ENCODE measurements around the gene DOK7.

DNA sequence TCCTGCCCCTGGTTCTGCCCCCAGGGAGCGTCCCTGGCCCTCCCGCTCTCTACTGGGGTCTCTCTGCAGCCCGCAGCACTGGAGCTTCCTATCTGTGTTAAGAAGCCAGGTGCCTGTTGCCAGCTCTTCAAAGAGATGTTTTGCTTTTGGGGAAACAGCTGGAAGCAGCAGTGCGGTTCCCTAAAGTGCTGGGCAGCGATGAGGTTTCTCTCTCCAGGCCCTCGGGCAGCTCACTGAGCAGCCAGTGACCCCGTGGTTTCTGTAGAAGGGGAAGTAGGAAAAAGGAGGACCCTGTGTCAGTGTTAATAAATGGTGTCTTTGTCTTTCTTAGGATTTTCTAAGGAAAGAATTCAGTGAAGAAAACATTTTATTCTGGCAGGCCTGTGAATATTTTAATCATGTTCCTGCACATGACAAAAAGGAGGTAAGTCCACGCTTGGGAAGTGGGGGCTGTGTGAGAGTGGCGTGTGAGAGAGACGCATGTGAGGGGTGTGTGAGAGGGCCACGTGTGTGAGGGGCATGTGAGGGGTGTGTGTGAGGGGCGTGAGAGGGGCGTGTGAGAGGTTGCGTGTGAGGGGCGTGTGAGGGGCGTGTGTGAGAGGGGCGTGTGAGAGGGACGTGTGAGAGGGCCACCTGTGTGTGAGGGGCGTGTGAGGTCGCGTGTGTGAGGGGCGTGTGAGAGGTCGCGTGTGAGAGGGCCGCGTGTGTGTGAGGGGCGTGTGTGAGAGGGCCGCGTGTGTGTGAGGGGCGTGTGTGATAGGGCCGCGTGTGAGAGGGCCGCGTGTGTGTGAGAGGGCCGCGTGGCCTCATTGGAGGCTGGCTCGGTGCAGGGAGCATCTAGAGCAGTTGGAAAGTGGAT, 48.5 kb upstream of the DOK7 start:
- TF ChIP-seq SNAI2 (CRISPR knock-in tag; IDR thresholded peaks at IDR 0.05), result no peak
- TF ChIP-seq, protein P1, sequence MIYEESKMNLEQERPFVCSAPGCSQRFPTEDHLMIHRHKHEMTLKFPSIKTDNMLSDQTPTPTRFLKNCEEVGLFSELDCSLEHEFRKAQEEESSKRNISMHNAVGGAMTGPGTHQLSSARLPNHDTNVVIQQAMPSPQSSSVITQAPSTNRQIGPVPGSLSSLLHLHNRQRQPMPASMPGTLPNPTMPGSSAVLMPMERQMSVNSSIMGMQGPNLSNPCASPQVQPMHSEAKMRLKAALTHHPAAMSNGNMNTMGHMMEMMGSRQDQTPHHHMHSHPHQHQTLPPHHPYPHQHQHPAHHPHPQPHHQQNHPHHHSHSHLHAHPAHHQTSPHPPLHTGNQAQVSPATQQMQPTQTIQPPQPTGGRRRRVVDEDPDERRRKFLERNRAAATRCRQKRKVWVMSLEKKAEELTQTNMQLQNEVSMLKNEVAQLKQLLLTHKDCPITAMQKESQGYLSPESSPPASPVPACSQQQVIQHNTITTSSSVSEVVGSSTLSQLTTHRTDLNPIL (CRISPR knock-in tag; IDR thresholded peaks at IDR 0.05; ENCODE audit: low read depth), result no peak
- TF ChIP-seq, protein P2, sequence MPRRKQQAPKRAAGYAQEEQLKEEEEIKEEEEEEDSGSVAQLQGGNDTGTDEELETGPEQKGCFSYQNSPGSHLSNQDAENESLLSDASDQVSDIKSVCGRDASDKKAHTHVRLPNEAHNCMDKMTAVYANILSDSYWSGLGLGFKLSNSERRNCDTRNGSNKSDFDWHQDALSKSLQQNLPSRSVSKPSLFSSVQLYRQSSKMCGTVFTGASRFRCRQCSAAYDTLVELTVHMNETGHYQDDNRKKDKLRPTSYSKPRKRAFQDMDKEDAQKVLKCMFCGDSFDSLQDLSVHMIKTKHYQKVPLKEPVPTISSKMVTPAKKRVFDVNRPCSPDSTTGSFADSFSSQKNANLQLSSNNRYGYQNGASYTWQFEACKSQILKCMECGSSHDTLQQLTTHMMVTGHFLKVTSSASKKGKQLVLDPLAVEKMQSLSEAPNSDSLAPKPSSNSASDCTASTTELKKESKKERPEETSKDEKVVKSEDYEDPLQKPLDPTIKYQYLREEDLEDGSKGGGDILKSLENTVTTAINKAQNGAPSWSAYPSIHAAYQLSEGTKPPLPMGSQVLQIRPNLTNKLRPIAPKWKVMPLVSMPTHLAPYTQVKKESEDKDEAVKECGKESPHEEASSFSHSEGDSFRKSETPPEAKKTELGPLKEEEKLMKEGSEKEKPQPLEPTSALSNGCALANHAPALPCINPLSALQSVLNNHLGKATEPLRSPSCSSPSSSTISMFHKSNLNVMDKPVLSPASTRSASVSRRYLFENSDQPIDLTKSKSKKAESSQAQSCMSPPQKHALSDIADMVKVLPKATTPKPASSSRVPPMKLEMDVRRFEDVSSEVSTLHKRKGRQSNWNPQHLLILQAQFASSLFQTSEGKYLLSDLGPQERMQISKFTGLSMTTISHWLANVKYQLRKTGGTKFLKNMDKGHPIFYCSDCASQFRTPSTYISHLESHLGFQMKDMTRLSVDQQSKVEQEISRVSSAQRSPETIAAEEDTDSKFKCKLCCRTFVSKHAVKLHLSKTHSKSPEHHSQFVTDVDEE (CRISPR knock-in tag; IDR thresholded peaks at IDR 0.05), result no peak
- TF ChIP-seq TOX (CRISPR knock-in tag; IDR thresholded peaks at IDR 0.05; ENCODE audit: borderline replicate concordance), result no peak
